ENCODE data around the gene ANKRD63. TPM values are rescaled to one million over a fixed set of nuclear protein-coding genes. Genes with fewer than 3 reads are reported as not detected.

Gene ANKRD63
- total RNA-seq, 1 experiment from 2014 or later, result 0.46 TPM

- H2BK120ac ChIP-seq (ENCODE audit: low read depth, low read length, poor library complexity, severe bottlenecking), result no peak within 1 kb of the TSS
- no peaks in the 10 kb centered on the region for H4K20me1 ChIP-seq (ENCODE audit: control insufficient read depth, insufficient read depth, insufficient read length)
- H3K4me2 ChIP-seq (ENCODE audit: insufficient read depth, insufficient read length, low read length), result peak within 1 kb of the TSS; percentile 58
- Mint-ChIP-seq H3K4me1 (peaks cover 53 to 58% of the 10 kb centered on the region in 2 experiments), H3K27ac (no peak within 1 kb of the TSS), H3K27me3 (ENCODE audit: low read depth) (peaks cover 38% of the 10 kb centered on the region), H3K36me3 (ENCODE audit: insufficient read depth in 1 of 3, low read depth in 3 of 3) (peaks cover 0 to 9% (median 6%) of the 10 kb centered on the region in 3 experiments; a peak in 4 of 7 replicates), H3K9me3 (peaks cover 0 to 6% of the 10 kb centered on the region in 2 experiments; a peak in 1 of 5 replicates), H3K4me3 (peak within 1 kb of the TSS; percentile 67 to 85)
- H2BK12ac ChIP-seq (ENCODE audit: insufficient read length, low read depth, low read length), result no peak within 1 kb of the TSS
- H3K79me1 ChIP-seq (ENCODE audit: insufficient read depth, low read depth, low read length, poor library complexity, severe bottlenecking), result no peaks in the 10 kb centered on the region
- no peaks in the 10 kb centered on the region for H3K79me2 ChIP-seq (ENCODE audit: insufficient read depth, low read length)
- H3K27me3 ChIP-seq (ENCODE audit: insufficient read depth, low read length), result no peaks in the 10 kb centered on the region; the same call in 1 of the 2 replicates
- H3K4ac ChIP-seq (ENCODE audit: low read depth, low read length), result no peak within 1 kb of the TSS
- no peak within 1 kb of the TSS for H2AFZ ChIP-seq (ENCODE audit: low read length)
- H3K9ac ChIP-seq (ENCODE audit: extremely low read depth, insufficient read length, low read length), result no peak within 1 kb of the TSS
- H3K9me3 ChIP-seq (ENCODE audit: control insufficient read depth, low read depth, low read length), result no peaks in the 10 kb centered on the region
- no peak within 1 kb of the TSS for H3K23ac ChIP-seq (ENCODE audit: insufficient read length, low read depth, low read length)
- DNase-seq, result peak; percentile 96
- no peak within 1 kb of the TSS for H3K27ac ChIP-seq (ENCODE audit: insufficient read length, low read depth, low read length)
- H3K23me2 ChIP-seq (ENCODE audit: insufficient read length, low read depth, low read length, poor library complexity, severe bottlenecking), result peaks cover 10% of the 10 kb centered on the region
- no peak within 1 kb of the TSS for H4K8ac ChIP-seq (replicated peaks; ENCODE audit: insufficient read length, low read depth, low read length)
- peak; percentile 60 for TF ChIP-seq CTCF (conservative IDR thresholded peaks at IDR 0.05)
- no peak within 1 kb of the TSS for H3T11ph ChIP-seq (ENCODE audit: low read length)
- H3K56ac ChIP-seq (ENCODE audit: insufficient read length, low read depth, low read length), result no peak within 1 kb of the TSS
- H3K4me1 ChIP-seq (ENCODE audit: insufficient read depth, low read length), result peaks cover 23% of the 10 kb centered on the region; the same call in 1 of the 2 replicates
- H4K5ac ChIP-seq (ENCODE audit: insufficient read length, low read depth, low read length), result no peak within 1 kb of the TSS
- no peak within 1 kb of the TSS for H2BK20ac ChIP-seq (ENCODE audit: low read depth, low read length, poor library complexity, severe bottlenecking)
- no peak within 1 kb of the TSS for H2BK15ac ChIP-seq (ENCODE audit: low read depth, low read length)
- no peak within 1 kb of the TSS for H2BK5ac ChIP-seq (ENCODE audit: insufficient read length, low read length)
- H3K14ac ChIP-seq (ENCODE audit: insufficient read depth, low read length), result no peak within 1 kb of the TSS; the same call in 1 of the 2 replicates
- no peak within 1 kb of the TSS for H3K18ac ChIP-seq (ENCODE audit: insufficient read length, low read depth, low read length)
- no peak within 1 kb of the TSS for H2AK5ac ChIP-seq (ENCODE audit: insufficient read length, low read length)
- WGBS (ENCODE audit: extremely low coverage, insufficient read length, low lambda C conversion rate), result no CpG with 5 or more reads among the region's 103 CpGs
- no peak within 1 kb of the TSS for H4K91ac ChIP-seq (ENCODE audit: insufficient read length, low read depth, low read length)
These were observed 40.5 kb upstream of the ANKRD63 start, which contains the start of gene INAFM2 for GRCh38 chr15:40323239-40323952. TSS of gene INAFM2 (plus strand) at chr15:40323692. CDS start at chr15:40324056, 364 bp downstream.
